Transverse colon (tissue), 4 donors: Measurements from ENCODE around the gene LINGO3.

Source experiments
- CTCF ChIP-seq, 5 experiments: fragments of 200-600 bp in 3 of 5; fragments of 450-650 bp in 2 of 5; sonication (generic) in 3 of 5; IDR thresholded peaks; 1 replicate in 2 of 5; 2 replicates in 3 of 5; pipeline ENCODE4 v1.5.1; 2016 to 2017; ENCODE audit warnings: antibody characterized with exemption in 5 of 5, inconsistent platforms in 3 of 5, mild to moderate bottlenecking in 2 of 5, moderate library complexity in 1 of 5
- EP300 ChIP-seq: sonication (generic); formaldehyde crosslinking; IDR thresholded peaks from one replicate; pipeline ENCODE4 v1.6.1; 2017; ENCODE audit warnings: antibody characterized with exemption, low read depth
- POLR2A ChIP-seq: fragments of 450-650 bp; IDR thresholded peaks from one replicate; pipeline ENCODE4 v1.6.1; 2016; ENCODE audit warnings: antibody characterized with exemption, mild to moderate bottlenecking, moderate library complexity
- POLR2AphosphoS5 ChIP-seq, 3 donors: sonication (generic); formaldehyde crosslinking; IDR thresholded peaks; one replicate each; pipeline ENCODE4 v1.6.1; 2016; ENCODE audit warnings: antibody characterized with exemption in 3 of 3

- TF ChIP-seq CTCF (IDR thresholded peaks at IDR 0.05), result no peak
- TF ChIP-seq POLR2A, result no peak
- no peak for TF ChIP-seq POLR2AphosphoS5 (IDR thresholded peaks at IDR 0.05)
- no peak for TF ChIP-seq EP300
These were observed 983 bp downstream of the LINGO3 start for GRCh38 chr19:2306971-2307370.
